DND-41 (cell line): ENCODE results near the gene ABCF2.

Experiments used
- ATAC-seq: fragments of 200-7000 bp; cut with Tn5 transposase; 3 replicates; pipeline ENCODE4 v1.9.1; 2021; ENCODE audit warnings: low read depth; ENCODE audit not compliant: insufficient read depth
- DNase-seq: peaks from one replicate; pipeline ENCODE4 v3.0.0-alpha.2; 2020
- H2AFZ ChIP-seq: 2 replicates; pipeline ENCODE4 v1.6.0; 2012; ENCODE audit warnings: low read depth, low read length
- H3K27ac ChIP-seq: 2 replicates; pipeline ENCODE4 v1.5.1; 2012; ENCODE audit warnings: low read length, inconsistent platforms
- H3K27me3 ChIP-seq: fragments of 200-600 bp; sonication (generic); 2 replicates; pipeline ENCODE4 v1.6.0; 2012; ENCODE audit warnings: low read length, mild to moderate bottlenecking, inconsistent platforms; ENCODE audit not compliant: insufficient read depth, poor library complexity
- H3K36me3 ChIP-seq: 2 replicates; pipeline ENCODE4 v1.5.1; 2012; ENCODE audit warnings: low read length, inconsistent platforms; ENCODE audit not compliant: insufficient read depth
- H3K4me1 ChIP-seq: 2 replicates; pipeline ENCODE4 v1.5.1; 2012; ENCODE audit warnings: mild to moderate bottlenecking, low read length; ENCODE audit not compliant: insufficient read depth
- H3K4me2 ChIP-seq: 2 replicates; pipeline ENCODE4 v1.6.0; 2012; ENCODE audit warnings: mild to moderate bottlenecking, moderate library complexity, low read length, inconsistent platforms; ENCODE audit not compliant: insufficient read depth
- H3K4me3 ChIP-seq, 2 experiments: fragments of 200-600 bp in 1 of 2; shearing (Covaris generic) in 1 of 2; 2 replicates each; pipeline ENCODE4 v1.5.1; 2012 to 2016; ENCODE audit warnings: inconsistent platforms in 2 of 2, low read length in 2 of 2, mild to moderate bottlenecking in 2 of 2, low read depth in 1 of 2, moderate library complexity in 1 of 2
- H3K79me2 ChIP-seq: 2 replicates; pipeline ENCODE4 v1.6.0; 2012; ENCODE audit warnings: low read length, inconsistent platforms; ENCODE audit not compliant: insufficient read depth
- H3K9ac ChIP-seq: 2 replicates; pipeline ENCODE4 v1.6.0; 2012; ENCODE audit warnings: low read depth, mild to moderate bottlenecking, inconsistent platforms, low read length, moderate library complexity
- H3K9me3 ChIP-seq: 2 replicates; pipeline ENCODE4 v1.5.1; 2012; ENCODE audit warnings: low read length, moderate library complexity, mild to moderate bottlenecking, inconsistent platforms; ENCODE audit not compliant: insufficient read depth, severe bottlenecking
- H4K20me1 ChIP-seq: 2 replicates; pipeline ENCODE4 v1.6.0; 2012; ENCODE audit warnings: low read length; ENCODE audit not compliant: insufficient read depth
- EZH2 ChIP-seq: IDR thresholded peaks from 3 replicates; pipeline ENCODE4 v1.6.1; 2012; ENCODE audit warnings: borderline replicate concordance, low read depth, mild to moderate bottlenecking, moderate library complexity, low read length, inconsistent platforms; ENCODE audit not compliant: severe bottlenecking
- TF ChIP-seq, protein P1 (sequence below): IDR thresholded peaks from 2 replicates; pipeline ENCODE4 v1.5.1; 2012; ENCODE audit warnings: borderline replicate concordance, low read length, moderate library complexity, mild to moderate bottlenecking; ENCODE audit not compliant: poor library complexity, severe bottlenecking; ENCODE audit errors: extremely low read depth

ABCF2 gene

DNA sequence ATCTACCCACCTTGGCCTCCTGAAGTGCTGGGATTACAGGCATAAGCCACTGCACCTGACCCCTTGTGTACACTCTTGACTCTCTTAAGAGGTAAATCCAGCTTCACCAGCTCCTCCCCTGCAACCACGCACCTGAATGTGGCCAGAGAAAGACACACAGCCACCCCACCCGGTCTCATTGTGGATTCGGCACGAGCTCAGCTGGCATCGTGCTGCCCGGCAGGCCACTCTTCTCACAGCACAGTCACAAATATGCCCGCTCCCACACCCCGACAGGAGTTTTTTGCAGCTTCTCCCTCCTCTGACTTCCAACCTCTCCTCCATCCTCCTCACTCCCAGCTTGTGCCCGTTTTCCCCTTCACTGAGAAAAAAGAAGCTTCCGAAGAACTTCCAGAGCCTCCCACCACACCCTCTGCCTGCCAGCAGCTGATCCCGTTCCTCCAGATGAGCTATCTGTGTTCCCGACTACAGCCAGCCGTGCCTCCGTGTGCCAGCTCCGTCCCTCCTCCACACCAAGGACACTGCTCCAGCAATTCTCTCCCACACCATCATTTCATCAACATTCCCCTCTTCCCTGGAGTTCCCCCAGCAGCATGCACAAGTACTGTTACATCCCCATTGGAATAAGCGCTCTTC, 29.5 kb upstream of the ABCF2 start:
- Histone ChIP-seq H3K27me3 (peaks cover 72% of the 10 kb centered on the region), H3K9ac (no peak overlapping the region), H3K4me2 (no peak overlapping the region), H3K9me3 (no peaks in the 10 kb centered on the region), H3K4me3 (no peak overlapping the region), H4K20me1 (peaks cover 10% of the 10 kb centered on the region; the same call in 1 of the 2 replicates), H2AFZ (no peak overlapping the region), H3K4me1 (peaks cover 6% of the 10 kb centered on the region), H3K36me3 (no peaks in the 10 kb centered on the region), H3K79me2 (no peaks in the 10 kb centered on the region), H3K27ac (no peak overlapping the region)
- TF ChIP-seq EZH2 = no peak
- TF ChIP-seq, protein P1, sequence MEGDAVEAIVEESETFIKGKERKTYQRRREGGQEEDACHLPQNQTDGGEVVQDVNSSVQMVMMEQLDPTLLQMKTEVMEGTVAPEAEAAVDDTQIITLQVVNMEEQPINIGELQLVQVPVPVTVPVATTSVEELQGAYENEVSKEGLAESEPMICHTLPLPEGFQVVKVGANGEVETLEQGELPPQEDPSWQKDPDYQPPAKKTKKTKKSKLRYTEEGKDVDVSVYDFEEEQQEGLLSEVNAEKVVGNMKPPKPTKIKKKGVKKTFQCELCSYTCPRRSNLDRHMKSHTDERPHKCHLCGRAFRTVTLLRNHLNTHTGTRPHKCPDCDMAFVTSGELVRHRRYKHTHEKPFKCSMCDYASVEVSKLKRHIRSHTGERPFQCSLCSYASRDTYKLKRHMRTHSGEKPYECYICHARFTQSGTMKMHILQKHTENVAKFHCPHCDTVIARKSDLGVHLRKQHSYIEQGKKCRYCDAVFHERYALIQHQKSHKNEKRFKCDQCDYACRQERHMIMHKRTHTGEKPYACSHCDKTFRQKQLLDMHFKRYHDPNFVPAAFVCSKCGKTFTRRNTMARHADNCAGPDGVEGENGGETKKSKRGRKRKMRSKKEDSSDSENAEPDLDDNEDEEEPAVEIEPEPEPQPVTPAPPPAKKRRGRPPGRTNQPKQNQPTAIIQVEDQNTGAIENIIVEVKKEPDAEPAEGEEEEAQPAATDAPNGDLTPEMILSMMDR = no peak
- no peak for DNase-seq
- ATAC-seq = no peak

DNA sequence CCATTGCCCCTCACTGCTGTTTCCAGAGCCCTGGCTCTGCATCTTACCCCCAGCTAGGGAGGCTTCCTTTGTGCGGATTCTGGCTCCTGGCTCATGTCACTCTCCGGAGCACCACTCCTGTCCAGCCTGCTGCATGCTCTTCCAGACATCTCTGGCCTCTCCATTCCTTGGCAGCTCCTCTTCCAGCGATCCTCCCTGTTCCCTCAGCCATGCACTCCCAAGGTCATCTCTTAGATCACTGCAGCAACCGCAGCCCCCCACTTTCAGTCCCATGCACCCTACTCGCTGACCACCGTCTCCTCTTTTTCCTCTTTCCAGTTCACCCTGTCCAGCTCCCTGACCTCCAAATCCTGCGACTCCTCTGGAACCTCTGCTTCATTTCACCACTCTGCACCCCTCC, 28.4 kb upstream of the ABCF2 start:
- DNase-seq (no peak), ATAC-seq (no peak)
- H3K79me2 ChIP-seq = no peaks in the 10 kb centered on the region
- peaks cover 13% of the 10 kb centered on the region for H3K4me1 ChIP-seq
- no peak overlapping the region for H3K4me3 ChIP-seq
- no peak overlapping the region for H2AFZ ChIP-seq
- no peaks in the 10 kb centered on the region for H3K36me3 ChIP-seq
- no peak overlapping the region for H3K9ac ChIP-seq
- TF ChIP-seq EZH2 = no peak
- TF ChIP-seq, protein P1 = no peak
- peaks cover 72% of the 10 kb centered on the region for H3K27me3 ChIP-seq
- no peak overlapping the region for H3K27ac ChIP-seq
- peaks cover 16% of the 10 kb centered on the region for H4K20me1 ChIP-seq
- H3K4me2 ChIP-seq = no peak overlapping the region
- H3K9me3 ChIP-seq = no peaks in the 10 kb centered on the region

DNA sequence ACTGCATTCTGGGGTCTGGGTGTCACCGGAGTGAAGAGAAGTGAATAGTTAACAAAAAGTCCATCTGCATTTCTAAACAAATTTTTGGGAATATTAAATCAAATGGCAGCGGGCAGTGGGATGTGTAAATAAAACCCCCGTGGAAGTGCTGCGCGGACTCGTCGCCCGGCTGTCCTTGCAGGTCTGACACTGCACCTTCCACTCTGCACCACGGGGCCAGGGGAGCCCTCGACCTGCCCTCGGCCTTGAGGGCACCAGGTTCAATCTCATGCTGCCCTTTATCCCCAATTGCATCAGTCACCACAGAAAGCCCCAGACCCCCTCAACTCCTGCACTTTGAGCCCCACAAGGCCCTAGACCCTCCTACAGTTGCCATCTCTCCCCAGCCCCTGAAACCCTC, 27.8 kb upstream of the ABCF2 start:
- Histone ChIP-seq H3K79me2 (no peaks in the 10 kb centered on the region), H3K27me3 (peaks cover 76% of the 10 kb centered on the region), H3K4me2 (no peak overlapping the region), H3K36me3 (no peaks in the 10 kb centered on the region), H3K27ac (no peak overlapping the region), H3K4me1 (peaks cover 13% of the 10 kb centered on the region), H3K4me3 (no peak overlapping the region), H4K20me1 (peaks cover 19% of the 10 kb centered on the region), H3K9me3 (no peaks in the 10 kb centered on the region), H3K9ac (no peak overlapping the region), H2AFZ (no peak overlapping the region)
- DNase-seq (no peak), ATAC-seq (no peak)
- TF ChIP-seq, protein P1 = no peak
- no peak for TF ChIP-seq EZH2
